ENCODE data around the gene MAPK11. TPM values are rescaled to one million over a fixed set of nuclear protein-coding genes. Genes with fewer than 3 reads are reported as not detected.

The MAPK11 gene
- total and polyA plus RNA-seq, 10 of the 15 experiments (the other 5 are each of a cell fraction or from before 2014, with no cell fraction given), result 0.05 to 12.8 (median 3.7) TPM

- Histone ChIP-seq H4K20me1 (ENCODE audit: control insufficient read depth, insufficient read depth) (no peaks in the 10 kb centered on the region; the same call in 1 of the 2 replicates), H3K4me1 (ENCODE audit: control insufficient read depth, insufficient read depth, low read length) (peaks cover 35% of the 10 kb centered on the region), H2AFZ (ENCODE audit: control insufficient read depth, low read depth, low read length) (no peak overlapping the region), H3K79me2 (ENCODE audit: control insufficient read depth, insufficient read depth, low read length) (peaks cover 75% of the 10 kb centered on the region), H3K27ac (ENCODE audit: control insufficient read depth, insufficient read depth) (no peak overlapping the region), H3K4me3 (no peak overlapping the region), H3K36me3 (ENCODE audit: control insufficient read depth in 2 of 2, insufficient read depth in 2 of 2, low read length in 1 of 2) (peaks cover 3 to 9% of the 10 kb centered on the region in 2 experiments; a peak in 3 of 4 replicates), H3K9me3 (replicated peaks; ENCODE audit: control insufficient read depth, insufficient read depth, low read length) (no peaks in the 10 kb centered on the region), H3K9ac (ENCODE audit: control insufficient read depth, insufficient read depth, low read length) (no peak overlapping the region), H3K27me3 (replicated peaks in 1 of 2; ENCODE audit: control insufficient read depth in 2 of 2, insufficient read depth in 2 of 2, low read length in 1 of 2) (no peaks in the 10 kb centered on the region), H3K4me2 (ENCODE audit: control insufficient read depth, insufficient read depth) (no peak overlapping the region)
- in situ Hi-C loops (cut with MboI) (no loop called here), intact Hi-C loops (cut with micrococcal nuclease; ENCODE audit: unreplicated experiment) (no loop called here)
- 86% methylated on average over 19 of the region's 20 CpGs for WGBS (ENCODE audit: insufficient coverage, insufficient replicate concordance, low lambda C conversion rate, missing lambda C conversion rate)
- RAD21 ChIA-PET (ENCODE audit: unreplicated experiment), result no interaction called here
- DNase-seq (ENCODE audit: low read depth, low spot score) (no peak), ATAC-seq (no peak), FAIRE-seq (no peak)
- TSS peak; percentile 26 for BruUV-seq (replicated peaks)
- SMC1A ChIA-PET (ENCODE audit: uncharacterized antibody, unreplicated experiment), result no interaction called here
- TF ChIP-seq SUZ12 (IDR thresholded peaks at IDR 0.05; ENCODE audit: unreplicated experiment) (no peak), RFX5 (IDR thresholded peaks at IDR 0.05; ENCODE audit: low read depth, low read length) (no peak), EZH2 (IDR thresholded peaks at IDR 0.05; ENCODE audit: borderline replicate concordance, control insufficient read depth, low read depth, low read length) (no peak), BRCA1 (IDR thresholded peaks at IDR 0.05; ENCODE audit: low read depth, low read length) (no peak), BACH1 (IDR thresholded peaks at IDR 0.05; ENCODE audit: borderline replicate concordance) (no peak)
- POLR2A ChIA-PET, result interaction anchor here (1.2 kb wide), 1 partner anchor 7 kb away, joined by 5 read pairs; no protein-coding TSS in a partner anchor
- CTCF ChIA-PET, result no interaction called here
These were observed 27.5 kb upstream of the MAPK11 start for GRCh38 chr22:50297510-50298265.

Measured in GM12878 (cell line).